Activated B cell treated with CpG ODN at 0.5 μM for 24 hours (primary cell): ENCODE results near the gene UBQLN3. TPM values are rescaled to one million over a fixed set of nuclear protein-coding genes. Genes with fewer than 3 reads are reported as not detected.

ENCODE experiments used
- ATAC-seq: fragments of 200-7000 bp; cut with Tn5 transposase; one replicate; pipeline ENCODE4 v1.10.0; 2021; ENCODE audit warnings: low read depth, mild to moderate bottlenecking, moderate library complexity
- CTCF ChIA-PET: fragments of 350-600 bp; sonication (Branson Sonifier 250); formaldehyde crosslinking; loops from one replicate; lab custom pipeline; 2021; ENCODE audit warnings: antibody characterized with exemption; lab: Charles Lee
- POLR2A ChIA-PET: fragments of 350-600 bp; sonication (Branson Sonifier 250); formaldehyde crosslinking; loops from one replicate; lab custom pipeline; 2021; ENCODE audit warnings: antibody characterized with exemption; lab: Charles Lee
- DNase-seq: peaks from one replicate; pipeline ENCODE4 v3.0.0; 2022
- H3K27ac Mint-ChIP-seq: one replicate; pipeline ENCODE4 v1.8.0; 2020; ENCODE audit warnings: mixed read lengths
- H3K27me3 Mint-ChIP-seq: one replicate; pipeline ENCODE4 v1.8.0; 2021; ENCODE audit warnings: mixed read lengths
- H3K36me3 Mint-ChIP-seq: one replicate; pipeline ENCODE4 v1.8.0; 2021; ENCODE audit warnings: low read depth, mixed read lengths
- H3K4me1 Mint-ChIP-seq: one replicate; pipeline ENCODE4 v1.8.0; 2021; ENCODE audit warnings: mixed read lengths
- H3K4me3 Mint-ChIP-seq: one replicate; pipeline ENCODE4 v1.8.0; 2020; ENCODE audit warnings: mild to moderate bottlenecking, mixed read lengths
- H3K9me3 Mint-ChIP-seq: one replicate; pipeline ENCODE4 v1.8.0; 2020; ENCODE audit warnings: mixed read lengths
- intact Hi-C: fragments of 100-400 bp; cut with micrococcal nuclease; formaldehyde crosslinking; loops from one replicate; pipeline ENCODE4 v1.15.1; 2024
- total RNA-seq: library from RNA; stranded (reverse); gene quantifications from 2 replicates; pipeline ENCODE4 v1.2.3, GENCODE V29; 2022
- TF ChIP-seq, protein P1 (sequence below): fragments of 200-600 bp; IDR thresholded peaks from one replicate; pipeline ENCODE4 v1.8.0; 2022; ENCODE audit warnings: antibody characterized with exemption, mild to moderate bottlenecking

Gene UBQLN3
- total RNA-seq, 1 donor from 2014 or later: 0.16 TPM

DNA sequence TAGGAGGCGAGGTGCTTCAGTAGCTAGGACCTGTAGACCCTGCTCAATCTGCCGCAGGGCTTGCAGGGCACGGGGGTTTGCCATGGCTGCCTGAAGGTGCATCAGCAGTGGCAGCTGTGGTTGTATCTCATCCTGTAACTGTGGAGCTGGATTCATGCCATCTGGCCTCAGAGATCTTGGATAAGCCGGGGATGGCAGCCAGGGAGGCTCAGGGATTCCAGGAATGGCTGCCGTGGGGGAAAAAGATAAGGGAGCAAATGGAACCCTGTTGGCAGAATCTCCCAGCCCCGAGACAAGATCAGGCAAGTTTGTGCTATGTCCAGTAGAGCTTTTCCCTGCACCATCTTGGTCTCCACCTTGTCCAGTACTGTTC, 1.8 kb downstream of the UBQLN3 start:
- Mint-ChIP-seq H3K36me3 (no peaks in the 10 kb centered on the region), H3K9me3 (no peaks in the 10 kb centered on the region), H3K27ac (no peak overlapping the region), H3K27me3 (no peaks in the 10 kb centered on the region), H3K4me1 (no peaks in the 10 kb centered on the region), H3K4me3 (no peak overlapping the region)
- intact Hi-C loops: loop anchor here (5.0 kb wide), 1 partner anchor 1071 kb away; no protein-coding TSS in a partner anchor
- ATAC-seq (no peak), DNase-seq (no peak)
- CTCF ChIA-PET: no interaction called here
- POLR2A ChIA-PET: no interaction called here
- TF ChIP-seq, protein P1, sequence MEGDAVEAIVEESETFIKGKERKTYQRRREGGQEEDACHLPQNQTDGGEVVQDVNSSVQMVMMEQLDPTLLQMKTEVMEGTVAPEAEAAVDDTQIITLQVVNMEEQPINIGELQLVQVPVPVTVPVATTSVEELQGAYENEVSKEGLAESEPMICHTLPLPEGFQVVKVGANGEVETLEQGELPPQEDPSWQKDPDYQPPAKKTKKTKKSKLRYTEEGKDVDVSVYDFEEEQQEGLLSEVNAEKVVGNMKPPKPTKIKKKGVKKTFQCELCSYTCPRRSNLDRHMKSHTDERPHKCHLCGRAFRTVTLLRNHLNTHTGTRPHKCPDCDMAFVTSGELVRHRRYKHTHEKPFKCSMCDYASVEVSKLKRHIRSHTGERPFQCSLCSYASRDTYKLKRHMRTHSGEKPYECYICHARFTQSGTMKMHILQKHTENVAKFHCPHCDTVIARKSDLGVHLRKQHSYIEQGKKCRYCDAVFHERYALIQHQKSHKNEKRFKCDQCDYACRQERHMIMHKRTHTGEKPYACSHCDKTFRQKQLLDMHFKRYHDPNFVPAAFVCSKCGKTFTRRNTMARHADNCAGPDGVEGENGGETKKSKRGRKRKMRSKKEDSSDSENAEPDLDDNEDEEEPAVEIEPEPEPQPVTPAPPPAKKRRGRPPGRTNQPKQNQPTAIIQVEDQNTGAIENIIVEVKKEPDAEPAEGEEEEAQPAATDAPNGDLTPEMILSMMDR: no peak

DNA sequence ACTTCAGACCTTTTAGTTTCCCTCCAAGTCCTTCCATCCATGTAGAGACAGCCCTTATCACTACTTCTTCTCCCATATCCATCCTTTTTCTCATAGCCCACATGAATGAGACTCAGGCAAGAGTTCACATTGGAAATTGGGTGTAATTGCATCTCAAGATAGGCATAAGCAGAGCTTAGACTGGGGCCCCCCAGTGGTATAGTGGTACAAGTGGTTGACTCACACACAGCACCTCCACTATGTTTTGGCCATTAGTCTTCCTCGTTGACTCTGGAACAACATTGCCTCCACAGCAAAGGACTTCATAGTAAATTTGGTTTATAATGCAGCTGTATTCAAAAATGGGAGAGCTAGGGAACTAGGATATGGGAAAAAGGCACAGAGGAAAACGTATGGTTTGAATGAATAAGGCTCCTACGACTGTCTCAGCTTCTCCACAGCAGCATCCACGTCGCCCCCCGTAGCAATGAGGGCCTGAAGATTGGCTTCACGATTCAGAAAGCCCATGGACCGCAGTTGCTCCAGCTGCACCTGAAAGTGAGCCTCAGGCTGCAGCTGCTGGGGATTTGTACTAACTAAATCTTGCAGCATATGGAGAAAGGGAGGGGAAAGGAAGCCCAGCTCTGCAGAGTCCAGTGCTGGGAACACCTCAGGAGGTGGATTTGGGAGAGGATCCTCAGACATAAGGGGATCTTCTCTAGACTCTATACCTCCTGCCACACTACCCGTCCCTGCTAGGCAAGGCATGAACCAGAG, 2.4 kb downstream of the UBQLN3 start:
- POLR2A ChIA-PET: no interaction called here
- TF ChIP-seq, protein P1: no peak
- intact Hi-C loops: loop anchor here (5.0 kb wide), 1 partner anchor 1070 kb away; no protein-coding TSS in a partner anchor
- Mint-ChIP-seq H3K9me3 (no peaks in the 10 kb centered on the region), H3K4me1 (no peaks in the 10 kb centered on the region), H3K27me3 (no peaks in the 10 kb centered on the region), H3K27ac (no peak overlapping the region), H3K36me3 (no peaks in the 10 kb centered on the region), H3K4me3 (no peak overlapping the region)
- no peak for ATAC-seq
- no peak for DNase-seq
- CTCF ChIA-PET: interaction anchor here (0.8 kb wide), 1 partner anchor 31 kb away, joined by 3 read pairs; no protein-coding TSS in a partner anchor

DNA sequence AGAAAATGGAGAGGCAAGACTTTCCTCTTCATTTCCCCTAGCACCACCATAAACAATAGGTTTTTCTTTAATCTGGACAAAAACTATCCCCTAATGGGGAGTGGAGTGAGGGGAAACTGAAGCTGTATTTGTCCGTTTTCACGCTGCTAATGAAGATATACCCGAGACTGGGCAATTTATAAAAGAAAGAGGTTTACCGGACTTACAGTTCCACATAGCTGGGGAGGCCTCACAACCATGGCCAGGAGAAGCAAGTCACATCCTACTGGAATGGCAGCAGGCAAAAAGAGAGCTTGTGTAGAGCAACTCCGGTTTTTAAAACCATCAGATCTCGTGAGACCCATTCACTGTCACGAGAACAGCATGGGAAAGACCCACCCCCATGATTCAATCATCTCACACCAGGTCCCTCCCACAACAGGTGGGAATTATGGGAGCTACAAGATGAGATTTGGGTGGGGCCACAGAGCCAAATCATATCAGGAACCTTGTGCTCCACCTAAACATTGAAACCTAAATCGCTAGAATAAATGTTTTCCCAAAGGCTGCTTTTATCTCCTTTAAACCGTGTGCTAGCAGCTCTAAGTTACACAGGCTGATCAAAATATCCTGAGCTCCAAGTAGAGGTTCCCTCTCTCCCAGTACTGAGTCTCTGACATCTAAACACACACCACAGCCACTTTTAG, 4.3 kb downstream of the UBQLN3 start:
- no peak overlapping the region for H3K27ac Mint-ChIP-seq
- CTCF ChIA-PET: no interaction called here
- H3K4me1 Mint-ChIP-seq: no peaks in the 10 kb centered on the region
- POLR2A ChIA-PET: no interaction called here
- DNase-seq (no peak), ATAC-seq (no peak)
- TF ChIP-seq, protein P1: no peak
- no peaks in the 10 kb centered on the region for H3K36me3 Mint-ChIP-seq
- H3K27me3 Mint-ChIP-seq: peaks cover 5% of the 10 kb centered on the region
- H3K9me3 Mint-ChIP-seq: no peaks in the 10 kb centered on the region
- no peak overlapping the region for H3K4me3 Mint-ChIP-seq
- intact Hi-C loops: loop anchor here (5.0 kb wide), 1 partner anchor 1068 kb away; no protein-coding TSS in a partner anchor

DNA sequence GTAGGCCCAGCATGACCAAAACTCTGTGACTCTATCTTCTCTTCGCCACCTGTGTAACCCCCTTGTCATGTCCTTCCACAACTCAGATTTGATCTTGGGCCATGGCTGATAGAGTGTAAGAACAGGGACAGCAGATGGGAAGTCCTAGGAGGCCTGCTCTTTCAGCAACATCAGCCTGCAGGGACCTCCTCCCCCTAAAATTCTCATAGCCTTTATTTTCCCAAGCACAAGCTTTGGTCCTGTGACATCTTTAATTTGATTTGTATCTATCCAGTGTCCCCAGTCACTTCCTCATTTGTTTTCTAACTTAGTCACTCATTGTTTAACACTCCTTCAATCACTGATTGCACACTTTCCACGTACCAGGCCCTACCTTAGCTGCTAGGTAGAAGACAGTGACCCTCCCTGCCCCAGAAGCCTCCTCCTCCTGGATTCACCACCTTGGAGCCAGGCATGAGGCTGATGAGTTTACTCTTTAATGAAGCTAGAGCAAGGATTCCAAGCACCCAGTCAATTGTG, 5.3 kb downstream of the UBQLN3 start:
- H3K4me3 Mint-ChIP-seq: no peak overlapping the region
- intact Hi-C loops: no loop called here
- ChIA-PET CTCF (no interaction called here), POLR2A (no interaction called here)
- DNase-seq (no peak), ATAC-seq (no peak)
- H3K36me3 Mint-ChIP-seq: no peaks in the 10 kb centered on the region
- H3K9me3 Mint-ChIP-seq: no peaks in the 10 kb centered on the region
- no peaks in the 10 kb centered on the region for H3K4me1 Mint-ChIP-seq
- H3K27ac Mint-ChIP-seq: no peak overlapping the region
- TF ChIP-seq, protein P1: no peak
- peaks cover 5% of the 10 kb centered on the region for H3K27me3 Mint-ChIP-seq

DNA sequence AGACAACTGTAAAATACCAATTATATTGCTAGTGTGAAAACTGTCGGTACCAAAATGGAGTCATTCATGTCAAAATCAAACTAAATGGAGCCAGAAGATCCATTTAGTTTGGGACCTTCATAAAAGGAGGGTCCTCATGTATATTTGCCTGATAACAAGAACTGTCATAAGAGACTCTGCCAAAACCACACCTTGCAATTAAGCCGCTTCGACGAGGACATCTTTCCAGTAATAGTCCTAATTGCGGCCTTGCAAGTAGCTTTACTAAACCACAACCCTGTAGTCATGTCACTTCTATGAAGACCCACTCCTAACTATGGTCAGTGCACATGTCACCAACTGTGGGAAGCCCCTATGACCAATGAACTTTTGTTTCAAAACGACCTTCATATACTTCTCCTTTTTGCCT, 9.4 kb downstream of the UBQLN3 start:
- H3K27me3 Mint-ChIP-seq: peaks cover 5% of the 10 kb centered on the region
- intact Hi-C loops: no loop called here
- CTCF ChIA-PET: no interaction called here
- no peaks in the 10 kb centered on the region for H3K36me3 Mint-ChIP-seq
- no peak overlapping the region for H3K4me3 Mint-ChIP-seq
- no peaks in the 10 kb centered on the region for H3K4me1 Mint-ChIP-seq
- no peaks in the 10 kb centered on the region for H3K9me3 Mint-ChIP-seq
- ATAC-seq (no peak), DNase-seq (no peak)
- no peak overlapping the region for H3K27ac Mint-ChIP-seq
- TF ChIP-seq, protein P1: no peak
- POLR2A ChIA-PET: no interaction called here
